ENCODE results near the gene ZBTB39. TPM values are rescaled to one million over a fixed set of nuclear protein-coding genes. Genes with fewer than 3 reads are reported as not detected.
"Not testable (repeated sequence)": the region's sequence is repeated elsewhere in the genome, so short reads cannot be mapped to it uniquely, and the experiment has no call there.

ZBTB39 gene
- total RNA-seq, 1 experiment from 2014 or later = 3.1 TPM

GRCh38 chr12:56963557-56963956 is 42.8 kb downstream of the ZBTB39 start:
- in situ Hi-C loops (cut with HindIII; ENCODE audit: low pct_unique_long_range_greater_than_20kb, low sequenced_read_pairs); DNase-seq (ENCODE audit: low read depth): not testable (repeated sequence)

- DNase-seq (ENCODE audit: low read depth); in situ Hi-C loops (cut with HindIII; ENCODE audit: low pct_unique_long_range_greater_than_20kb, low sequenced_read_pairs): not testable (repeated sequence)
Observed at GRCh38 chr12:56962247-56962646, 44.1 kb downstream of the ZBTB39 start.

- DNase-seq (ENCODE audit: low read depth) = no peak
- in situ Hi-C loops (cut with HindIII; ENCODE audit: low pct_unique_long_range_greater_than_20kb, low sequenced_read_pairs) = no loop called here
Observed at GRCh38 chr12:56958422-56958821, 47.9 kb downstream of the ZBTB39 start.

- DNase-seq (ENCODE audit: low read depth) = no peak
- in situ Hi-C loops (cut with HindIII; ENCODE audit: low pct_unique_long_range_greater_than_20kb, low sequenced_read_pairs) = no loop called here
Observed at GRCh38 chr12:56957229-56958052, 48.9 kb downstream of the ZBTB39 start, which contains the start of gene RDH16. RDH16 (minus strand) TSS chr12:56957608; CDS start chr12:56957462, 146 bp downstream.

- no peak for DNase-seq (ENCODE audit: low read depth)
Observed at GRCh38 chr12:56955631-56956256, 50.6 kb downstream of the ZBTB39 start.

GRCh38 chr12:56954958-56955355 is 51.4 kb downstream of the ZBTB39 start:
- no peak for DNase-seq (ENCODE audit: low read depth)
- in situ Hi-C loops (cut with HindIII; ENCODE audit: low pct_unique_long_range_greater_than_20kb, low sequenced_read_pairs) = no loop called here

More at GRCh38 chr12:56955631-56956256, 50.6 kb downstream of the ZBTB39 start:
- in situ Hi-C loops (cut with HindIII; ENCODE audit: low pct_unique_long_range_greater_than_20kb, low sequenced_read_pairs) = no loop called here

GRCh38 chr12:56954057-56954957 is 52.0 kb downstream of the ZBTB39 start:
- in situ Hi-C loops (cut with HindIII; ENCODE audit: low pct_unique_long_range_greater_than_20kb, low sequenced_read_pairs) = no loop called here
- DNase-seq (ENCODE audit: low read depth) = no peak

GRCh38 chr12:56953314-56953713 is 53.0 kb downstream of the ZBTB39 start:
- in situ Hi-C loops (cut with HindIII; ENCODE audit: low pct_unique_long_range_greater_than_20kb, low sequenced_read_pairs) = no loop called here

GRCh38 chr12:56951582-56952339 is 54.6 kb downstream of the ZBTB39 start:
- in situ Hi-C loops (cut with HindIII; ENCODE audit: low pct_unique_long_range_greater_than_20kb, low sequenced_read_pairs) = no loop called here
- DNase-seq (ENCODE audit: low read depth) = no peak

More at GRCh38 chr12:56953314-56953713, 53.0 kb downstream of the ZBTB39 start:
- DNase-seq (ENCODE audit: low read depth) = no peak

GRCh38 chr12:56948881-56949280 is 57.5 kb downstream of the ZBTB39 start:
- in situ Hi-C loops (cut with HindIII; ENCODE audit: low pct_unique_long_range_greater_than_20kb, low sequenced_read_pairs) = no loop called here
- no peak for DNase-seq (ENCODE audit: low read depth)

Other genes starting within 250 kb of the ZBTB39 start
- gene HSD17B6, start 243.2 kb downstream of the ZBTB39 start, total RNA-seq (2014; rRNA removed; shearing (Covaris generic); ENCODE audit: low replicate concordance) = 0.61 and 2.9 TPM in 2 replicates
- gene SDR9C7, start 72.1 kb downstream of the ZBTB39 start, total RNA-seq (2014; rRNA removed; shearing (Covaris generic); ENCODE audit: low replicate concordance) = not detected in 2 replicates
- not detected in 2 replicates for gene RDH16, start 48.9 kb downstream of the ZBTB39 start, total RNA-seq (2014; rRNA removed; shearing (Covaris generic); ENCODE audit: low replicate concordance)
- gene TAC3, start 10.0 kb upstream of the ZBTB39 start, total RNA-seq (2014; rRNA removed; shearing (Covaris generic); ENCODE audit: low replicate concordance) = not detected in 2 replicates
- not detected in 2 replicates for gene MYO1A, start 43.6 kb upstream of the ZBTB39 start, total RNA-seq (2014; rRNA removed; shearing (Covaris generic); ENCODE audit: low replicate concordance)
- gene NEMP1, start 72.2 kb upstream of the ZBTB39 start, total RNA-seq (2014; rRNA removed; shearing (Covaris generic); ENCODE audit: low replicate concordance) = 23.1 and 23.8 TPM in 2 replicates
- gene NAB2, start 82.6 kb upstream of the ZBTB39 start, total RNA-seq (2014; rRNA removed; shearing (Covaris generic); ENCODE audit: low replicate concordance) = 15.1 and 35.8 TPM in 2 replicates
- 98.6 and 107 TPM in 2 replicates for gene STAT6, start 104.8 kb upstream of the ZBTB39 start, total RNA-seq (2014; rRNA removed; shearing (Covaris generic); ENCODE audit: low replicate concordance)
- gene LRP1, start 121.9 kb upstream of the ZBTB39 start, total RNA-seq (2014; rRNA removed; shearing (Covaris generic); ENCODE audit: low replicate concordance) = 23.5 and 28.4 TPM in 2 replicates
- gene LRP1-AS, start 141.1 kb upstream of the ZBTB39 start, total RNA-seq (2014; rRNA removed; shearing (Covaris generic); ENCODE audit: low replicate concordance) = not detected in 2 replicates
- gene NXPH4, start 210.2 kb upstream of the ZBTB39 start, total RNA-seq (2014; rRNA removed; shearing (Covaris generic); ENCODE audit: low replicate concordance) = 0.54 TPM in 1 of 2 replicates, not detected in the other
- gene SHMT2, start 223.2 kb upstream of the ZBTB39 start, total RNA-seq (2014; rRNA removed; shearing (Covaris generic); ENCODE audit: low replicate concordance) = 246 and 291 TPM in 2 replicates
- 0.95 TPM in 1 of 2 replicates, not detected in the other for gene STAC3, start 244.6 kb upstream of the ZBTB39 start, total RNA-seq (2014; rRNA removed; shearing (Covaris generic); ENCODE audit: low replicate concordance)

All from Caki2 (cell line).